Mesothelial cell of epicardium (in vitro differentiated cells): ENCODE results near the gene CYTH3. TPM values are rescaled to one million over a fixed set of nuclear protein-coding genes. Genes with fewer than 3 reads are reported as not detected.
A peak's percentile ranks its signal among the peaks of the same experiment; 100 is the strongest.

ENCODE experiments used
- DNase-seq, 2 experiments: peaks; one replicate each; pipeline ENCODE4 v3.0.0; 2021; ENCODE audit warnings: low spot score in 2 of 2; ENCODE audit not compliant: unreplicated experiment in 2 of 2
- H3K27ac Mint-ChIP-seq: 2 replicates; pipeline ENCODE4 v1.8.0; 2021; ENCODE audit warnings: mixed read lengths
- H3K27me3 Mint-ChIP-seq: 2 replicates; pipeline ENCODE4 v1.8.0; 2021; ENCODE audit warnings: low read depth, mixed read lengths
- H3K36me3 Mint-ChIP-seq: 2 replicates; pipeline ENCODE4 v1.8.0; 2021; ENCODE audit warnings: mixed read lengths
- H3K4me1 Mint-ChIP-seq: 2 replicates; pipeline ENCODE4 v1.8.0; 2021; ENCODE audit warnings: mixed read lengths
- H3K4me3 Mint-ChIP-seq: 2 replicates; pipeline ENCODE4 v1.8.0; 2021; ENCODE audit warnings: mild to moderate bottlenecking, moderate library complexity, mixed read lengths
- H3K9me3 Mint-ChIP-seq: 2 replicates; pipeline ENCODE4 v1.8.0; 2021; ENCODE audit warnings: mixed read lengths
- total RNA-seq: library from RNA; stranded (reverse); gene quantifications from 3 replicates; pipeline ENCODE4 v1.2.1, GENCODE V29; 2021
- TF ChIP-seq, protein P1 (sequence below): fragments of 200-600 bp; sonication (generic); IDR thresholded peaks from one replicate; pipeline ENCODE4 v1.5.0; 2021; ENCODE audit warnings: antibody characterized with exemption; ENCODE audit not compliant: unreplicated experiment

The CYTH3 gene
- total RNA-seq, 1 donor from 2014 or later: 29.2 TPM

- DNase-seq: no peak
- Mint-ChIP-seq H3K4me1 (peaks cover 19% of the 10 kb centered on the region), H3K4me3 (no peak overlapping the region), H3K9me3 (no peaks in the 10 kb centered on the region), H3K27me3 (no peaks in the 10 kb centered on the region), H3K36me3 (peaks cover 12% of the 10 kb centered on the region), H3K27ac (no peak overlapping the region)
- TF ChIP-seq, protein P1, sequence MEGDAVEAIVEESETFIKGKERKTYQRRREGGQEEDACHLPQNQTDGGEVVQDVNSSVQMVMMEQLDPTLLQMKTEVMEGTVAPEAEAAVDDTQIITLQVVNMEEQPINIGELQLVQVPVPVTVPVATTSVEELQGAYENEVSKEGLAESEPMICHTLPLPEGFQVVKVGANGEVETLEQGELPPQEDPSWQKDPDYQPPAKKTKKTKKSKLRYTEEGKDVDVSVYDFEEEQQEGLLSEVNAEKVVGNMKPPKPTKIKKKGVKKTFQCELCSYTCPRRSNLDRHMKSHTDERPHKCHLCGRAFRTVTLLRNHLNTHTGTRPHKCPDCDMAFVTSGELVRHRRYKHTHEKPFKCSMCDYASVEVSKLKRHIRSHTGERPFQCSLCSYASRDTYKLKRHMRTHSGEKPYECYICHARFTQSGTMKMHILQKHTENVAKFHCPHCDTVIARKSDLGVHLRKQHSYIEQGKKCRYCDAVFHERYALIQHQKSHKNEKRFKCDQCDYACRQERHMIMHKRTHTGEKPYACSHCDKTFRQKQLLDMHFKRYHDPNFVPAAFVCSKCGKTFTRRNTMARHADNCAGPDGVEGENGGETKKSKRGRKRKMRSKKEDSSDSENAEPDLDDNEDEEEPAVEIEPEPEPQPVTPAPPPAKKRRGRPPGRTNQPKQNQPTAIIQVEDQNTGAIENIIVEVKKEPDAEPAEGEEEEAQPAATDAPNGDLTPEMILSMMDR: no peak
Observed at GRCh38 chr7:6161463-6162330, 110.7 kb downstream of the CYTH3 start.

- TF ChIP-seq, protein P1: no peak
- Mint-ChIP-seq H3K9me3 (no peaks in the 10 kb centered on the region), H3K4me1 (peaks cover 8% of the 10 kb centered on the region), H3K27me3 (no peaks in the 10 kb centered on the region), H3K27ac (peak overlapping the region; percentile 34), H3K4me3 (no peak overlapping the region), H3K36me3 (peaks cover 24% of the 10 kb centered on the region)
- DNase-seq: peak in 1 of 2 experiments; percentile 70
Observed at GRCh38 chr7:6160191-6160623, 112.2 kb downstream of the CYTH3 start.

DNA sequence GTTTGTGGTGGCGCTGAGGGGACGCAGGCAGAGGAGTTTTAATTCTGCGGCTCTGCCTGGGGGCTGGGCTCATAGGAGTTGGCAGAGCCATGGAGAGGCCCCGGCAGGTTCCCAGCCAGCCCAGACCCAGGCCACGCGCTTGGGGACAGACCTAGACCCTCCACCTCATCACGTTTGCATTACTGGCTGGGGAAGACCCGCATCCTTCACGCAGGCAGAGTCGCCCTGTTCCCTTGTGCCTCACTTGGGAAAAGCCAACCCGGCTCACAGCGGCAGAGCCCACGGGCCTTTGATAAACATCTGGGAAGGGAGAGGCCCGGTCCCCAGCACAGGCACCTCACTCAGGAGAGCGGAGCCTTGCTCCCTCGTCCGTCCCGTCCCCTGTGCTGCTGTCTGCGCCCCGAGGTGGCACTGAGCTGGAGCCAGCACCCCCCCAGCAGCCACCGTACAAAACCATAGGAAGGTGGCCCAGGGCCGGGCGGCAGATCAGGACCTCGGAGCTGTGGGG is 112.8 kb downstream of the CYTH3 start:
- Mint-ChIP-seq H3K4me3 (no peak overlapping the region), H3K4me1 (peaks cover 7% of the 10 kb centered on the region), H3K9me3 (no peaks in the 10 kb centered on the region), H3K27me3 (no peaks in the 10 kb centered on the region), H3K27ac (peak overlapping the region; percentile 53), H3K36me3 (peaks cover 26% of the 10 kb centered on the region)
- no peak for DNase-seq
- TF ChIP-seq, protein P1: no peak

GRCh38 chr7:6159097-6159483 is 113.3 kb downstream of the CYTH3 start:
- peak overlapping the region; percentile 53 for H3K27ac Mint-ChIP-seq
- no peaks in the 10 kb centered on the region for H3K9me3 Mint-ChIP-seq
- H3K36me3 Mint-ChIP-seq: peaks cover 26% of the 10 kb centered on the region

GRCh38 chr7:6158424-6159096 is 113.9 kb downstream of the CYTH3 start:
- peaks cover 7% of the 10 kb centered on the region for H3K4me1 Mint-ChIP-seq
- no peaks in the 10 kb centered on the region for H3K9me3 Mint-ChIP-seq
- no peak overlapping the region for H3K27ac Mint-ChIP-seq
- no peak overlapping the region for H3K4me3 Mint-ChIP-seq
- no peaks in the 10 kb centered on the region for H3K27me3 Mint-ChIP-seq
- no peak for DNase-seq
- H3K36me3 Mint-ChIP-seq: peaks cover 26% of the 10 kb centered on the region
- TF ChIP-seq, protein P1: no peak

More at GRCh38 chr7:6159097-6159483, 113.3 kb downstream of the CYTH3 start:
- peaks cover 7% of the 10 kb centered on the region for H3K4me1 Mint-ChIP-seq
- DNase-seq: no peak
- no peak overlapping the region for H3K4me3 Mint-ChIP-seq
- H3K27me3 Mint-ChIP-seq: no peaks in the 10 kb centered on the region
- TF ChIP-seq, protein P1: no peak
